ENCODE data around the gene DLG1.

DNA sequence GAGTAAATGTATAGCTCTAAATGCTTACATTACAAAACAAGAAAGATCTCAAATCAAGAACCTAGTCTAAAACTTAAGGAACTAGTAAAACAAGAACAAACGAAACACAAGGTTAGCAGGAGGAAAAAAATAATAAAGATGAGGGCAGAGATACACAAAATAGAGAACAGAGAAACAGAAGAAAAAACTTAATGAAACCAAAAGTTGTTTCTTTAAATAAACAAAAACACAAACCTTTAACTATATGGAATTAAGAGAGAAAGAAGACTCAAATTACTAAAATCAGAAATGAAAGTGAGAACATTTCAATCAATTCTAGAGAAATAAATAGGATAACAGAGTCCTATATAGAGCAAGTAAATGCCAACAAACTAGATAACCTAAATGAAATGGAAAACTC is 59.6 kb downstream of the DLG1 start:
- TF ChIP-seq, protein P1, sequence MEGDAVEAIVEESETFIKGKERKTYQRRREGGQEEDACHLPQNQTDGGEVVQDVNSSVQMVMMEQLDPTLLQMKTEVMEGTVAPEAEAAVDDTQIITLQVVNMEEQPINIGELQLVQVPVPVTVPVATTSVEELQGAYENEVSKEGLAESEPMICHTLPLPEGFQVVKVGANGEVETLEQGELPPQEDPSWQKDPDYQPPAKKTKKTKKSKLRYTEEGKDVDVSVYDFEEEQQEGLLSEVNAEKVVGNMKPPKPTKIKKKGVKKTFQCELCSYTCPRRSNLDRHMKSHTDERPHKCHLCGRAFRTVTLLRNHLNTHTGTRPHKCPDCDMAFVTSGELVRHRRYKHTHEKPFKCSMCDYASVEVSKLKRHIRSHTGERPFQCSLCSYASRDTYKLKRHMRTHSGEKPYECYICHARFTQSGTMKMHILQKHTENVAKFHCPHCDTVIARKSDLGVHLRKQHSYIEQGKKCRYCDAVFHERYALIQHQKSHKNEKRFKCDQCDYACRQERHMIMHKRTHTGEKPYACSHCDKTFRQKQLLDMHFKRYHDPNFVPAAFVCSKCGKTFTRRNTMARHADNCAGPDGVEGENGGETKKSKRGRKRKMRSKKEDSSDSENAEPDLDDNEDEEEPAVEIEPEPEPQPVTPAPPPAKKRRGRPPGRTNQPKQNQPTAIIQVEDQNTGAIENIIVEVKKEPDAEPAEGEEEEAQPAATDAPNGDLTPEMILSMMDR (conservative IDR thresholded peaks at IDR 0.05; ENCODE audit: low read depth, low read length), result no peak
- no peak for TF ChIP-seq EZH2 (IDR thresholded peaks at IDR 0.05; ENCODE audit: borderline replicate concordance, low read depth, low read length, poor library complexity, severe bottlenecking)
